SU-DHL-6 (cell line): ENCODE data around the gene DEDD2.

Experiments
- CTCF ChIP-seq: fragments of 200-600 bp; sonication (generic); IDR thresholded peaks from one replicate; pipeline ENCODE4 v1.5.1; 2017; ENCODE audit warnings: antibody characterized with exemption, mild to moderate bottlenecking, low read length, moderate library complexity; ENCODE audit not compliant: insufficient read depth, poor library complexity, severe bottlenecking
- EZH2phosphoT487 ChIP-seq: fragments of 200-600 bp; sonication (generic), shearing (Covaris generic); conservative IDR thresholded peaks from 2 replicates; pipeline ENCODE4 v1.6.1; 2018; ENCODE audit warnings: mild to moderate bottlenecking, antibody characterized with exemption, low read length, moderate library complexity, mixed read lengths

GRCh38 chr19:42216653-42217519 is 591 bp downstream of the DEDD2 start:
- TF ChIP-seq CTCF = no peak
- no peak for TF ChIP-seq EZH2phosphoT487
